ENCODE results near the gene MYOZ3.

The MYOZ3 gene

GRCh38 chr5:150690760-150691159, 29.7 kb downstream of the MYOZ3 start:
- TF ChIP-seq EZH2phosphoT487 (IDR thresholded peaks at IDR 0.05; ENCODE audit: low read depth) (no peak), CTCF (IDR thresholded peaks at IDR 0.05; ENCODE audit: low read depth, low read length) (no peak)
- no peaks in the 10 kb centered on the region for H3K79me2 ChIP-seq (ENCODE audit: low read length)

GRCh38 chr5:150692276-150692675, 31.2 kb downstream of the MYOZ3 start:
- Histone ChIP-seq H3K36me3 (replicated peaks; ENCODE audit: low read depth, low read length) (peaks cover 47% of the 10 kb centered on the region), H3K27me3 (ENCODE audit: low read depth, low read length) (no peaks in the 10 kb centered on the region), H3K9me3 (ENCODE audit: insufficient read depth, low read length) (no peaks in the 10 kb centered on the region), H4K20me1 (ENCODE audit: insufficient read depth, low read length) (no peaks in the 10 kb centered on the region), H3K9ac (ENCODE audit: low read length) (no peak overlapping the region), H3K27ac (ENCODE audit: low read length) (no peak overlapping the region), H2AFZ (ENCODE audit: low read depth, low read length) (no peak overlapping the region), H3K4me3 (ENCODE audit: low read length) (no peak overlapping the region), H3K79me2 (ENCODE audit: low read length) (no peaks in the 10 kb centered on the region), H3K4me2 (ENCODE audit: low read length) (no peak overlapping the region), H3K4me1 (ENCODE audit: low read length) (no peaks in the 10 kb centered on the region)
- TF ChIP-seq EZH2phosphoT487 (IDR thresholded peaks at IDR 0.05; ENCODE audit: low read depth) (no peak), CTCF (IDR thresholded peaks at IDR 0.05; ENCODE audit: low read depth, low read length) (no peak)

More at GRCh38 chr5:150690760-150691159, 29.7 kb downstream of the MYOZ3 start:
- peaks cover 36% of the 10 kb centered on the region for H3K36me3 ChIP-seq (replicated peaks; ENCODE audit: low read depth, low read length)
- no peak overlapping the region for H3K4me3 ChIP-seq (ENCODE audit: low read length)
- H3K9ac ChIP-seq (ENCODE audit: low read length): no peak overlapping the region
- H3K4me2 ChIP-seq (ENCODE audit: low read length): no peak overlapping the region
- no peak overlapping the region for H2AFZ ChIP-seq (ENCODE audit: low read depth, low read length)
- no peaks in the 10 kb centered on the region for H3K27me3 ChIP-seq (ENCODE audit: low read depth, low read length)
- H3K27ac ChIP-seq (ENCODE audit: low read length): no peak overlapping the region
- no peaks in the 10 kb centered on the region for H3K9me3 ChIP-seq (ENCODE audit: insufficient read depth, low read length)
- H4K20me1 ChIP-seq (ENCODE audit: insufficient read depth, low read length): no peaks in the 10 kb centered on the region
- no peaks in the 10 kb centered on the region for H3K4me1 ChIP-seq (ENCODE audit: low read length)

GRCh38 chr5:150694612-150695011, 33.6 kb downstream of the MYOZ3 start:
- H3K9me3 ChIP-seq (ENCODE audit: insufficient read depth, low read length): no peaks in the 10 kb centered on the region
- peaks cover 11% of the 10 kb centered on the region for H3K79me2 ChIP-seq (ENCODE audit: low read length)
- no peaks in the 10 kb centered on the region for H3K27me3 ChIP-seq (ENCODE audit: low read depth, low read length)
- peaks cover 2% of the 10 kb centered on the region for H3K4me1 ChIP-seq (ENCODE audit: low read length)
- no peak for TF ChIP-seq EZH2phosphoT487 (IDR thresholded peaks at IDR 0.05; ENCODE audit: low read depth)
- TF ChIP-seq CTCF (IDR thresholded peaks at IDR 0.05; ENCODE audit: low read depth, low read length): no peak
- no peaks in the 10 kb centered on the region for H4K20me1 ChIP-seq (ENCODE audit: insufficient read depth, low read length)
- no peak overlapping the region for H3K27ac ChIP-seq (ENCODE audit: low read length)
- no peak overlapping the region for H2AFZ ChIP-seq (ENCODE audit: low read depth, low read length)
- no peak overlapping the region for H3K4me3 ChIP-seq (ENCODE audit: low read length)
- no peak overlapping the region for H3K4me2 ChIP-seq (ENCODE audit: low read length)
- peaks cover 44% of the 10 kb centered on the region for H3K36me3 ChIP-seq (replicated peaks; ENCODE audit: low read depth, low read length)
- no peak overlapping the region for H3K9ac ChIP-seq (ENCODE audit: low read length)

- peaks cover 5% of the 10 kb centered on the region; the same call in 1 of the 2 replicates for H4K20me1 ChIP-seq (ENCODE audit: insufficient read depth, low read length)
- peaks cover 13% of the 10 kb centered on the region for H3K4me1 ChIP-seq (ENCODE audit: low read length)
- H2AFZ ChIP-seq (ENCODE audit: low read depth, low read length): no peak overlapping the region
- H3K4me3 ChIP-seq (ENCODE audit: low read length): peak overlapping the region; percentile 100
- H3K27ac ChIP-seq (ENCODE audit: low read length): peak overlapping the region; percentile 82
- peaks cover 23% of the 10 kb centered on the region for H3K79me2 ChIP-seq (ENCODE audit: low read length)
- TF ChIP-seq EZH2phosphoT487 (IDR thresholded peaks at IDR 0.05; ENCODE audit: low read depth) (no peak), CTCF (IDR thresholded peaks at IDR 0.05; ENCODE audit: low read depth, low read length) (no peak)
- H3K4me2 ChIP-seq (ENCODE audit: low read length): peak overlapping the region; percentile 94
- H3K9ac ChIP-seq (ENCODE audit: low read length): peak overlapping the region; percentile 98
- H3K36me3 ChIP-seq (replicated peaks; ENCODE audit: low read depth, low read length): peaks cover 11% of the 10 kb centered on the region
- no peaks in the 10 kb centered on the region for H3K9me3 ChIP-seq (ENCODE audit: insufficient read depth, low read length)
- H3K27me3 ChIP-seq (ENCODE audit: low read depth, low read length): no peaks in the 10 kb centered on the region
These were observed 39.2 kb downstream of the MYOZ3 start for GRCh38 chr5:150700246-150700593.

Data from OCI-LY3 (cell line).